Measurements from ENCODE around the gene TNIK.
"Not testable (repeated sequence)": the region's sequence is repeated elsewhere in the genome, so short reads cannot be mapped to it uniquely, and the experiment has no call there.

The TNIK gene

GRCh38 chr3:171383206-171384018 is 76.8 kb downstream of the TNIK start:
- no peak for DNase-seq

- DNase-seq: not testable (repeated sequence)
Observed at GRCh38 chr3:171382347-171382746, 77.9 kb downstream of the TNIK start.

DNA sequence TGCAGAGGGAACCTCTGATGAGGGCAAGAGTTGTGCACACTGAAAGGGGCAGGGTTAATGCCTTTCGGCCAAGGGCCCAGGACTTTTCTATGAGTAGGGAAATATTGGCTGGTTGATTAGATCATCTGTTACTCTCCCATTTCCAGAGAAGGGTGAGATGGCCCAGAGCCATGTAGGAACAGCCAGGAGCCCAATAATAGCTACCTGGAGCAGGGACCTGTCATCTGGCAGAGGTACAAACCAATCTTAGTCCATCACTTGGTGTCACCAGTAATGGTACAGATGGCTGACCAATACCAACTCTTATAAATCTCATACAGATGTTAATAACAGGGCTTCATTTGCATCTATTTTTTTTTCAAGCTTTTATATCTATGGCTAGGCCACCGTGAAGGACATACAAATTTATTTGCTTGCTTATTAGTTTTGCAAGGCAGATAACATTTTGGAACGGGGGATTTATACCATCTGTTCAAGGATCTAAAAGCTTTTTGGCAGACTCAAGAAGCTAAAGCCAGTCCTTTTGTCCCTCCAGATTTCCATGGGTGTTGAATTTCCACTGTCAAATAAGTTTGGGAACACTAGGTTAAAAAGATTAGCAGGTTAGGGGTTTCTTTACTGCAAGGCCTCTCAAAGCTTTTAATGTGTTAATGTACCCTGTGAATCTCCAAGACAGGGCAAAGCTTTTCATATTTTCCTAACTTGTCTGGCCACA is 79.3 kb downstream of the TNIK start:
- no peak for DNase-seq

DNA sequence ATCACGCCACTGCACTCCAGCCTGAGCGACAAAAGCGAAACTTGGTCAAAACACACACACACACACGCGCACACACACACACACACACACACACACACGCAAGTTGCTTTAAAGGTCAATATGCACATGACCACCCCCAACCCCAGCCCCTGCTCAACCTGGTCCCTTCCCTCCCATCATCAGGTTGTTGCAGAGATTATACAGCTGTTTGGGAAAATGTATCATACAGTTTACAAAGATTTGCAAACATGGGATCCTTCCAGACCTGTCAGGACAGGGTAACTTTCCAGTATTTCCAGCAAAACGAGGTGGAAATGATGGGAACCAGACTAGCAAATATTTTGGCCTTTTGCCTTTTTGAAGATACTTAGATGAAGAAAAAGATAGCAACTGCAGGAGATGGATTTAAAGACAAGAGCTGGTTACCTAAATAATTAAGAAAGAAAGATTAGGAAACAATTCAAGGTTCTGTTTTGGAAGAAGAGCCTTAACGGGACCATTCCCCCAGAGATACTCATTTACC is 80.2 kb downstream of the TNIK start:
- DNase-seq: no peak

DNA sequence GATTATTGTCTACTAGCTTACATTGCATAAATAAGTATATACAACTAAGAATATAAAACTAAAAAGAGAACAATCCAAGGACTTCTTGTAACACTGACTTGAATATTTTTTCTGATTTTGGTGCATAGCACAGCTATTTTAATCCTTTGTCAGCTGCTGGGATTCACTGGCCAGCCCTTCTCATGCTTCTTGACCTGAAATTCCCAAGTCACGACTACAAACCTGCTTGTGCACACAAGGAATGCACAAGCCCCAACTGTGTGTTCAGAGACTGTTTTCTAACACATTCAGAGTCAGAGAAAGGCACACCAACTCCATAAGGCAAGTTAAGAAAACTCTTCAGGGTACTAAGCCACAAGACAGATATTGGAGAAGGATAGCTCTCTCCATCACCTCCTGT is 80.9 kb downstream of the TNIK start:
- no peak for DNase-seq

GRCh38 chr3:171378586-171378985 is 81.6 kb downstream of the TNIK start:
- no peak for DNase-seq

DNA sequence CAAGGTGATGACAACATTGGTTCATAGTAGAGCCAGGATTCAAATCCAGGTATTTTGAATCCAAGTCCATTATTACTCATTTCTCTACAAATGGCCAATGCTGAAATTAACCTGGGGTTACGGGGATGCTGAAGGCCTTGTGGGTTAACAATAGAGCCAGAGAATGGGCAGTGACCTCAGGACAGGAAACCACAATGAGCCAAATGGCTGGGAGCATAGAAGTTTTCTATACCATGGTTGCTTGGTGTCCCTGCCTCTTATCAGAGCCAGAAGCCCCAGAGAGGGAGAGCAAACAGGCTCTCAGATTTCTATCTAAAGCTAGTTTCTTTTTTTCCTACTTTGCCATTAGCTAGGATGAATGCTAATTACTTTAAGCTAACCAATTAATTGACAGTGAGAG is 82.3 kb downstream of the TNIK start:
- no peak for DNase-seq

- DNase-seq: no peak
Observed at GRCh38 chr3:171376596-171376947, 83.6 kb downstream of the TNIK start.

GRCh38 chr3:171375666-171376595 is 84.3 kb downstream of the TNIK start:
- DNase-seq: no peak

- no peak for DNase-seq
Observed at GRCh38 chr3:171374661-171375285, 85.4 kb downstream of the TNIK start.

GRCh38 chr3:171374260-171374659 is 85.9 kb downstream of the TNIK start:
- no peak for DNase-seq

- no peak for DNase-seq
Observed at GRCh38 chr3:171373711-171374110, 86.5 kb downstream of the TNIK start.

GRCh38 chr3:171372694-171373093 is 87.5 kb downstream of the TNIK start:
- no peak for DNase-seq

- DNase-seq: no peak
Observed at GRCh38 chr3:171371354-171371753, 88.9 kb downstream of the TNIK start.

GRCh38 chr3:171369156-171369555 is 91.0 kb downstream of the TNIK start:
- no peak for DNase-seq

DNA sequence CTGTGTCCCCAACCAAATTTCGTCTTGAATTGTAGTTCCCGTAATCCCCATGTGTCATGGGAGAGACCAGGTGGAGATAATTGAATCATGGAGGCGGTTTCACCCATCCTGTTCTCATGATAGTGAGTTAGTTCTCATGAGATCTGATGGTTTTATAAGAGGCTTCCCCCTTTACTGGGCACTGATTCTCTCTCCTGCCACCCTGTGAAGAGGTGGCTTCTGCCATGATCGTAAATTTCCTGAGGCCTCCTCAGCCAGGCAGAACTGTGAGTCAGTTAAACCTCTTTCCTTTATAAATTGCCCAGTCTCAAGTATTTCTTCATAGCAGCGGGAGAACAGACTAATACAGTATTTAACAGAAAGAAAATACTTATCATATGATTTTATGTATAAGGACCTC is 93.5 kb downstream of the TNIK start:
- DNase-seq: not testable (repeated sequence)

DNA sequence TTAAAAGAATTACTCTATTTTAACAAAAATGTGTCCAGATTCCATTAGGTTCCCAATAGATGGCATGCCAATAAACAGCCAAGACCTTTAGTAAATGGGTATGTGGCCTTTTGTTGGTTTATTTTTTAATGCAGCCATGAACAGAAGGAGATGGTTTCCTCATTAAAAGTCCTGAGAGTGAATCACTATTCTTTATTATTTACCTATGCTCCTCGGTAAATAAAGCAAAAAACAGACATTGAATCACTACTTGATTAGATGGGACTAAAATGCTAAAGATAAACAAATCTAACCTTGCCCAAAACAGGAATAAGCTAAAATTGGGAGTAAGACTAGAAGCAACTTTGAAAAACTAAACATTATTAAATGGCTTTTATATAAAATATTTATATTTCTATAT is 94.2 kb downstream of the TNIK start:
- DNase-seq: no peak

- DNase-seq: no peak
Observed at GRCh38 chr3:171365489-171365888, 94.7 kb downstream of the TNIK start.

GRCh38 chr3:171364500-171364899 is 95.7 kb downstream of the TNIK start:
- no peak for DNase-seq

DNA sequence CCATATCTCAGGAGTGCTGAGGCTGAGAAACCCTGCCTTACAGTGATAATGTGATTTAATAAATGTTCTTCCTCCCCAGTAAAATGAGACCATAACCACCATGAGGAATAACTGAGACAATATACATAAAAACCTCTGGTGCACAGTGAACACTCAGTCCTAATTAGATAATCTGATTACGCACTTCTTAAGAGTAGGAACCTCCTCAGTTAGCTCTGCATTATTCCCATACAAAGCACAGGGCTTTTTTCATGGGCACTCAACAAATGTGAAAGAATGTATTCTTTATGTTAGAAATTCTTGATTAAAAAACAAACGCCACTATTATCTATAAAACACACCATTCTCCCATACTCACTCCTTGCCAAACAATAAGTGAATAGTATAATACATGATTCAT is 97.0 kb downstream of the TNIK start:
- DNase-seq: no peak

- DNase-seq: no peak
Observed at GRCh38 chr3:171362575-171362974, 97.6 kb downstream of the TNIK start.

DNA sequence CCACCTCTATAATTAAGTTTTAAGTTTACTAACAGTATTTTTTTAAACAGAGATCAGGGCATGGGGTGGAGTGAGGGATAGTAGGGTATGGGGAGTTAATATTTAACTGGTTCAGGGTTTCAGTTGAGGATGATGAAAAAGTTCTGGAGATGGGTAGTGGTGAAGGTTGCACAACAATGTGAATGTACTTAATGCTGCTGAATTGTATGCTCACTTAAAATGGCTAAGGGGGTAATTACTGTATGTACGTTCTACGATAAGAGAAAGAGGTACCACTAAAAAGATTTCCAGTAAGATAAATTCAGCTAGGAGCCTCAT is 101.4 kb downstream of the TNIK start:
- DNase-seq: no peak

Measured in effector CD8-positive, alpha-beta T cell (primary cell).